ENCODE results near the gene MTIF2. TPM values are rescaled to one million over a fixed set of nuclear protein-coding genes. Genes with fewer than 3 reads are reported as not detected.
"Not testable (repeated sequence)": the region's sequence is repeated elsewhere in the genome, so short reads cannot be mapped to it uniquely, and the experiment has no call there.

MTIF2 gene
- total RNA-seq, 6 experiments from 2014 or later: 22.4 to 28.7 (median 25.9) TPM

- H3K4me1 Mint-ChIP-seq (ENCODE audit: low read depth): no peaks in the 10 kb centered on the region
- no peak overlapping the region for H3K27ac Mint-ChIP-seq
- TF ChIP-seq, protein P1, sequence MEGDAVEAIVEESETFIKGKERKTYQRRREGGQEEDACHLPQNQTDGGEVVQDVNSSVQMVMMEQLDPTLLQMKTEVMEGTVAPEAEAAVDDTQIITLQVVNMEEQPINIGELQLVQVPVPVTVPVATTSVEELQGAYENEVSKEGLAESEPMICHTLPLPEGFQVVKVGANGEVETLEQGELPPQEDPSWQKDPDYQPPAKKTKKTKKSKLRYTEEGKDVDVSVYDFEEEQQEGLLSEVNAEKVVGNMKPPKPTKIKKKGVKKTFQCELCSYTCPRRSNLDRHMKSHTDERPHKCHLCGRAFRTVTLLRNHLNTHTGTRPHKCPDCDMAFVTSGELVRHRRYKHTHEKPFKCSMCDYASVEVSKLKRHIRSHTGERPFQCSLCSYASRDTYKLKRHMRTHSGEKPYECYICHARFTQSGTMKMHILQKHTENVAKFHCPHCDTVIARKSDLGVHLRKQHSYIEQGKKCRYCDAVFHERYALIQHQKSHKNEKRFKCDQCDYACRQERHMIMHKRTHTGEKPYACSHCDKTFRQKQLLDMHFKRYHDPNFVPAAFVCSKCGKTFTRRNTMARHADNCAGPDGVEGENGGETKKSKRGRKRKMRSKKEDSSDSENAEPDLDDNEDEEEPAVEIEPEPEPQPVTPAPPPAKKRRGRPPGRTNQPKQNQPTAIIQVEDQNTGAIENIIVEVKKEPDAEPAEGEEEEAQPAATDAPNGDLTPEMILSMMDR (IDR thresholded peaks at IDR 0.05): no peak
- H3K36me3 Mint-ChIP-seq (ENCODE audit: low read depth): peaks cover 61% of the 10 kb centered on the region
- DNase-seq: no peak
- no peaks in the 10 kb centered on the region for H3K9me3 Mint-ChIP-seq
- H3K4me3 Mint-ChIP-seq: no peak overlapping the region
- H3K27me3 Mint-ChIP-seq (ENCODE audit: insufficient read depth): no peaks in the 10 kb centered on the region; the same call in 1 of the 2 replicates
These were observed 72.5 kb downstream of the MTIF2 start for GRCh38 chr2:55196526-55196925.

- not testable (repeated sequence) for H3K4me1 Mint-ChIP-seq (ENCODE audit: low read depth); H3K9me3 Mint-ChIP-seq; H3K27ac Mint-ChIP-seq; DNase-seq; H3K27me3 Mint-ChIP-seq (ENCODE audit: insufficient read depth); H3K4me3 Mint-ChIP-seq
- peaks cover 46% of the 10 kb centered on the region for H3K36me3 Mint-ChIP-seq (ENCODE audit: low read depth)
These were observed 77.1 kb downstream of the MTIF2 start for GRCh38 chr2:55191888-55192287.

DNA sequence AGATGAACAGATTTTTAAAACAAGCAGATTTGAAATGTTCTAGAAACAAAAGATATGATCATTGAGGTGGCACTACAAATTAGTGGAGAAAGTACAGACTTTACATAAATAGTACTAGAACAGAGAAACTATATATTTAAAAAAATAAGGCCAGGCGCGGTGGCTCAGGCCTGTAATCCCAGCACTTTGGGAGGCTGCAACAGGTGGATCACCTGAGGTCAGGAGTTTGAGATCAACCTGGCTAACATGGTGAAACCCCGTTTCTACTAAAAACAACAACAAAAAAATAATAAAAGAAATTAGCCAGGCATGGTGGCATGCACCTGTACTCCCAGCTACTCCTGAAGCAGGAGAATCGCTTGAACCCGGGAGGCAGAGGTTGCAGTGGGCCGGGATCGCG, 82.2 kb downstream of the MTIF2 start:
- peaks cover 21% of the 10 kb centered on the region for H3K36me3 Mint-ChIP-seq (ENCODE audit: low read depth)
- H3K4me1 Mint-ChIP-seq (ENCODE audit: low read depth); DNase-seq; H3K4me3 Mint-ChIP-seq; H3K27me3 Mint-ChIP-seq (ENCODE audit: insufficient read depth); H3K27ac Mint-ChIP-seq; H3K9me3 Mint-ChIP-seq: not testable (repeated sequence)

Other genes starting within 250 kb of the MTIF2 start
- 1,000 to 10,000 TPM in 1 of 6 experiments, 100 to 1,000 TPM in 5; 820 to 1,001 (median 831) TPM for gene RTN4, start 218.8 kb downstream of the MTIF2 start, total RNA-seq (2021; fragmentation: NEBNext Ultra II Directional; extraction: Animal tissue kit (Norgen Biotek cat#: 25700))
- 1 to 10 TPM; 5.1 to 8.4 (median 6.2) TPM for gene CLHC1, start 36.9 kb downstream of the MTIF2 start, total RNA-seq (2021; fragmentation: NEBNext Ultra II Directional; extraction: Animal tissue kit (Norgen Biotek cat#: 25700))
- 100 to 1,000 TPM; 776 to 909 (median 882) TPM for gene RPS27A, start 36.5 kb downstream of the MTIF2 start, total RNA-seq (2021; fragmentation: NEBNext Ultra II Directional; extraction: Animal tissue kit (Norgen Biotek cat#: 25700))
- 10 to 100 TPM; 39.7 to 62.5 (median 45.7) TPM for gene CCDC88A, start 150.6 kb upstream of the MTIF2 start, total RNA-seq (2021; fragmentation: NEBNext Ultra II Directional; extraction: Animal tissue kit (Norgen Biotek cat#: 25700))

Measured in HFFc6 (cell line).